AG10803 (cell line): ENCODE measurements around the gene SLC11A2.
A peak's percentile ranks its signal among the peaks of the same experiment; 100 is the strongest.
"Not testable (repeated sequence)": the region's sequence is repeated elsewhere in the genome, so short reads cannot be mapped to it uniquely, and the experiment has no call there.

Experiments
- DNase-seq: peaks from one replicate; pipeline ENCODE4 v3.0.0; 2010; ENCODE audit warnings: low read depth
- H3K4me3 ChIP-seq: 2 replicates; pipeline ENCODE4 v1.5.1; 2011; ENCODE audit warnings: mild to moderate bottlenecking, low read length, control low read depth
- TF ChIP-seq, protein P1 (sequence below): conservative IDR thresholded peaks from 2 replicates; pipeline ENCODE4 v1.5.1; 2011; ENCODE audit warnings: mild to moderate bottlenecking, low read length, control low read depth, inconsistent platforms

Gene SLC11A2

DNA sequence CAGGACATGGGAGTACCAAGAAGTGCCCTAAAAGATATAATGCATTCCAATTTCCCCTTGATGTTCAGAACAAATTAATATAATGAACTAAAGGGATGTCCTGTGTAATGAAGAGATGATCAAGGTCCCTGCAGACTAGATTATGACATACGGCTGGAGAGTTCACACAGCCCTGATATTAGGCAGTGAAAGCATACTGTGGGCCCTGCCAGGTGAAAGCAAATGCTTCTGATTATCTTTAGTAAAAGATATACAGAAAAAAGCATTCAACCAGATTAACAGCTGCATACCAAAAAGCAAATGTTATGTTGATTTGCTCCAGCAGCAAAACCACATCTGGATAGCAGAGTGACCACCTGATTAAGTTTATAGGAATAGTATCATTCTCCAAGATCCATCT lies 61.8 kb downstream of the SLC11A2 start:
- TF ChIP-seq, protein P1, sequence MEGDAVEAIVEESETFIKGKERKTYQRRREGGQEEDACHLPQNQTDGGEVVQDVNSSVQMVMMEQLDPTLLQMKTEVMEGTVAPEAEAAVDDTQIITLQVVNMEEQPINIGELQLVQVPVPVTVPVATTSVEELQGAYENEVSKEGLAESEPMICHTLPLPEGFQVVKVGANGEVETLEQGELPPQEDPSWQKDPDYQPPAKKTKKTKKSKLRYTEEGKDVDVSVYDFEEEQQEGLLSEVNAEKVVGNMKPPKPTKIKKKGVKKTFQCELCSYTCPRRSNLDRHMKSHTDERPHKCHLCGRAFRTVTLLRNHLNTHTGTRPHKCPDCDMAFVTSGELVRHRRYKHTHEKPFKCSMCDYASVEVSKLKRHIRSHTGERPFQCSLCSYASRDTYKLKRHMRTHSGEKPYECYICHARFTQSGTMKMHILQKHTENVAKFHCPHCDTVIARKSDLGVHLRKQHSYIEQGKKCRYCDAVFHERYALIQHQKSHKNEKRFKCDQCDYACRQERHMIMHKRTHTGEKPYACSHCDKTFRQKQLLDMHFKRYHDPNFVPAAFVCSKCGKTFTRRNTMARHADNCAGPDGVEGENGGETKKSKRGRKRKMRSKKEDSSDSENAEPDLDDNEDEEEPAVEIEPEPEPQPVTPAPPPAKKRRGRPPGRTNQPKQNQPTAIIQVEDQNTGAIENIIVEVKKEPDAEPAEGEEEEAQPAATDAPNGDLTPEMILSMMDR: no peak
- H3K4me3 ChIP-seq: no peak overlapping the region
- DNase-seq: peak; percentile 2

DNA sequence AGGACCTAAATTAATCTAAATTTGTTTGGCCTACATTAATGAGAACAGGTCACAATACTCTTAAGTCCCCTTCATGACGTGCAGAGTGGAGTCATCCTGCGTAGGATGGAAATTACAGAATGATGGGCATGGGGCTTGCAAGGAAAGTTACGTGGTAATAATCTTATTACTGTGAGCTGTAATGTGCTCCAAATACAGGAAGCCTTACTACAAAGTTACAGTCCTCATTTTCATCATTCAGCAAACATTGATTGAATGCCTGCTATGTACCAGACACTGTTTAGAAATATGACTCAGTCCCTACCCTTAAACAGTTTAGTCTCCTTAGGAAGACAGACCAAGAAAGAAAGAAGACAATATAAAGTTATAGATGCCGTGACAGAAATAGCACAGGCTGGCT lies 64.5 kb downstream of the SLC11A2 start:
- TF ChIP-seq, protein P1: no peak
- DNase-seq: peak; percentile 4
- no peak overlapping the region for H3K4me3 ChIP-seq

DNA sequence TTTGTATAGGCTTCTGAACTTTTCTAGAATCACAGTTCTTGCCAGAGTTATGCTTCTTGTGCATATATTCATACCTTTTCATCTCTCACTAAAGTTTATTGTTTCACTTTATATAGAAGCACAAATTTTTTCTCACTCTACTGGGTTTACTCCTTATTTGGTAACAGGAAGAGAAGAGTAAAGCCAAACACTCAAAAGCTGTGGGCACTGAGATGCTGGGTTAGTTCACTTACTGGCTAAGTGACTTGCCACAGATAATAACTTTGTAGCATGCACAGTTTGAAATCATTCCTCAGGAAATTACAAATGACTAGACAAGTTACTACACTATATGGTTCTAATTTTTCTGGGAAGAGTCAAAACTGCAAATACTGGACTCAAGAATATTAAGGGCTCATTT lies 66.1 kb downstream of the SLC11A2 start:
- no peak overlapping the region for H3K4me3 ChIP-seq
- peak; percentile 16 for DNase-seq
- TF ChIP-seq, protein P1: no peak

DNA sequence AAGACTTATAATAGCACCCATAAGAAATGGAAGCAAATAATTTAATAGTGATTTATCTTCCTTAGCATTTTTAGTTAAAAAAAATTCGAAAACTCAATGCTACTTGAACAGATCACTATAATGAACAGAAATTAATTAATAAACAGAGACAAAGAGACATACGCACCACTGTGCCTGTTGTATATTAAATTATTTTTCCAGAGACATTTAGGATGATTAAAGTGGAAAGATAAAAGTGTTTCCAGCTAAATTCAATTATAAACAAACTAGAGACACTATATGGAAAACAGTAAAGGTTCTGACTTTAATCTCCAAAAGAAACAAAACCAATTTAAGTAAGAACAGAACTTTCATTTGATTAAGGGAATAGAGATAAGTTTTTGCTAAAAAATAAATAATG lies 70.5 kb downstream of the SLC11A2 start:
- H3K4me3 ChIP-seq: no peak overlapping the region
- TF ChIP-seq, protein P1: no peak
- DNase-seq: no peak

DNA sequence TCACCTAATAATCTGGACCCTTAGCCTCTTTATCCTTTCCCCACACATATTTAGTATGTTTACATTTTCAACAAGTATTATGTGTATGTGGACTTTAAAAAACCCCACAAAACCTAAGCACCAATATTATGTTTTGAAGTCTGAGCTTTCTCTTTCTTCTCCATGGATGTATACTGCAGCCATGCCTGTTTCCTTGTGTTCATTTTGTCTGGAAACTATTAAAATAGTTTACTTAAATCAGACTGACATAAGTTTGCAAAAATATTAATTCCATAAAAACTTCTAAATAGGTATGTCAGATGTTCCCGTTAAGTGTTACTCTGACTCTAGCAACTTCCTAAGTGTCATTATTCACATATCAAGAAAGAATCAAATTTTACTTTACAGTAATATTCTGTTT lies 70.9 kb downstream of the SLC11A2 start:
- TF ChIP-seq, protein P1: no peak
- no peak for DNase-seq
- no peak overlapping the region for H3K4me3 ChIP-seq

DNA sequence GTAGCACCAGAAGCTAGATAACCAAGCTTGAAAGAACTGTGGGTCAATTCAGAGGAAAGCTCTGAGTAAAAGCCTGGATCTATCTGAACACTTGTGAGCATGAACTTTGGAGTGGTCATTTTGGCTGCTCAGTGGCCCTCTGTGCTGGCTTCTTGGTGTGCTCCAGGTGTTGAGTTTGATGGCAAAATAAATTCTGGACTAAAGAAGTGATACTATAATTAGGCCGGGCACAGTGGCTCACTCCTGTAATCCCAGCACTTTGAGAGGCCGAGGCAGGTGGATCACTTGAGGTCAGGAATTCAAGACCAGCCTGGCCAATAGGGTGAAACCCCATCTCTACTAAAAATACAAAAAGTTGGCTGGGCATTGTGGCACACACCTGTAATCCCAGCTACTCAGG lies 71.4 kb downstream of the SLC11A2 start:
- not testable (repeated sequence) for H3K4me3 ChIP-seq, DNase-seq

DNA sequence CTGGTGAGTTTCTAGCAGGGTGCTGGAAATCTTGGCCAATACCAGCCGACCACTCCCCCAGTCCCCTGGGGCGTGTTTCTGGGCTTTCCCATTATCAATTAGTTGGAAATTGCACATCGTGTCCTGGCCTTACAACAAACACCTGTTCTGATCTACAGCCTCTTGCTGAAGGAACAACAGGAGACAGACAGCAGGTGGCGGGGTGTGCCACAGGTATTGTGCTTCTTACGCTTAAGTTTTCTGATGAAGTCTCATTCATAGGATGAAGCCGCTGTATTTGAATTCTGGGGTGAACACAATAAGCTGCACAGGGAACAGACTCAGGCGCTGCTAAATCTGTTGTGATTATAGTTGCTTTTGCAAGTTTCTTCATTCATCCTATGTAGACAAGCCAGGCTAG lies 73.1 kb downstream of the SLC11A2 start:
- TF ChIP-seq, protein P1: no peak

DNA sequence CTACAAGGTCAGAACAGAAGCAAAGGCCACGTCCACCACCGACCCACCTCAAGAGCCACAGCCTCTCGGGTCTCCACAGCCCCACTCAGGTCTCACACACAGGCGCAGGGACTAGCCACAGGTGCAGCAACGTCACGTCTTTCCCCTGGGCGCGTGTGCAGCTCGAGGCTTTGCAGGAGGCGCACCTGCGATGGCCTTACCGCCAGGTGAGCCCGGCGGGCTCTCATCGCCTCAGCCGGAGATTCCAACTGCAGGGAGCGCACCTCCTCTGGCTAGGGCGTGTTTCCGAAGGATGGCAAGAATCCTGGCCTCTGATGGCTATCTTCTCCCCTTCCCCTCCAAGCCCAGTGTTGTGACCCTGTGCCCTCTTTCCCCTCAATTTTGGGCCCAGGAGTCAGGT lies 73.7 kb downstream of the SLC11A2 start, which contains the start of gene HIGD1C:
TSS of gene HIGD1C (plus strand) at position 35 of the 400 bp plus-strand sequence. CDS start 1,455 bp downstream, outside the sequence.
- TF ChIP-seq, protein P1: no peak
- no peak for DNase-seq

More for the DNA sequence above, 73.1 kb downstream of the SLC11A2 start:
- DNase-seq: no peak
- no peak overlapping the region for H3K4me3 ChIP-seq

More for the DNA sequence above, 73.7 kb downstream of the SLC11A2 start, which contains the start of gene HIGD1C:
- no peak within 1 kb of the TSS for H3K4me3 ChIP-seq
